GM12878 (cell line): ENCODE data around the gene OR56B1. TPM values are rescaled to one million over a fixed set of nuclear protein-coding genes. Genes with fewer than 3 reads are reported as not detected.

ENCODE experiments used
- ATF7 ChIP-seq: fragments of 450-650 bp; IDR thresholded peaks from 2 replicates; pipeline ENCODE4 v1.6.1; 2016; ENCODE audit warnings: low read depth, mild to moderate bottlenecking
- CHD4 ChIP-seq: fragments of 200-600 bp; sonication (generic); IDR thresholded peaks from 2 replicates; pipeline ENCODE4 v1.6.1; 2016; ENCODE audit warnings: mild to moderate bottlenecking
- FOS ChIP-seq: IDR thresholded peaks from 3 replicates; pipeline ENCODE4 v1.6.1; 2011; ENCODE audit warnings: borderline replicate concordance; ENCODE audit not compliant: insufficient read length; ENCODE audit errors: extremely low read depth
- FOXK2 ChIP-seq: fragments of 450-650 bp; IDR thresholded peaks from 2 replicates; pipeline ENCODE4 v1.6.1; 2017; ENCODE audit warnings: mild to moderate bottlenecking, moderate library complexity
- FOXM1 ChIP-seq: IDR thresholded peaks from 2 replicates; pipeline ENCODE4 v1.6.1; 2012; ENCODE audit warnings: low read depth, mild to moderate bottlenecking, inconsistent platforms, low read length, moderate library complexity
- IRF4 ChIP-seq: IDR thresholded peaks from 2 replicates; pipeline ENCODE4 v1.6.1; 2011; ENCODE audit warnings: low read depth, low read length
- JUND ChIP-seq: IDR thresholded peaks from 2 replicates; pipeline ENCODE4 v1.6.1; 2012; ENCODE audit warnings: low read depth, mild to moderate bottlenecking, low read length, improper control_type of control experiment, moderate library complexity
- PAX8 ChIP-seq: fragments of 450-650 bp; IDR thresholded peaks from 2 replicates; pipeline ENCODE4 v1.6.1; 2017; ENCODE audit warnings: mild to moderate bottlenecking, moderate library complexity
- POU2F2 ChIP-seq: IDR thresholded peaks from 3 replicates; pipeline ENCODE4 v1.6.1; 2011; ENCODE audit warnings: low read depth, mild to moderate bottlenecking, low read length, borderline replicate concordance
- RCOR1 ChIP-seq: conservative IDR thresholded peaks from 2 replicates; pipeline ENCODE4 v1.6.1; 2012; ENCODE audit warnings: low read depth, low read length, improper control_type of control experiment
- RUNX3 ChIP-seq: IDR thresholded peaks from 2 replicates; pipeline ENCODE4 v1.6.1; 2012; ENCODE audit warnings: low read length, inconsistent platforms
- SPI1 ChIP-seq: IDR thresholded peaks from 2 replicates; pipeline ENCODE4 v1.6.1; 2011; ENCODE audit warnings: low read depth, mild to moderate bottlenecking, low read length, moderate library complexity, borderline replicate concordance; ENCODE audit not compliant: insufficient read depth
- SUPT20H ChIP-seq: IDR thresholded peaks from 2 replicates; pipeline ENCODE4 v1.6.1; 2011; ENCODE audit warnings: low read depth, mild to moderate bottlenecking, low read length, moderate library complexity, borderline replicate concordance; ENCODE audit not compliant: control insufficient read depth
- TARDBP ChIP-seq: IDR thresholded peaks from 2 replicates; pipeline ENCODE4 v1.6.1; 2016; ENCODE audit warnings: borderline replicate concordance
- TCF7 ChIP-seq: IDR thresholded peaks from 2 replicates; pipeline ENCODE4 v1.6.1; 2014; ENCODE audit warnings: antibody characterized with exemption, borderline replicate concordance
- ZBTB40 ChIP-seq: fragments of 450-650 bp; IDR thresholded peaks from 2 replicates; pipeline ENCODE4 v1.6.1; 2016; ENCODE audit warnings: mild to moderate bottlenecking, moderate library complexity, borderline replicate concordance
- ZNF217 ChIP-seq: fragments of 450-650 bp; IDR thresholded peaks from 2 replicates; pipeline ENCODE4 v1.6.1; 2017; ENCODE audit warnings: antibody characterized with exemption, mild to moderate bottlenecking
- ZSCAN29 ChIP-seq: fragments of 450-650 bp; IDR thresholded peaks from 2 replicates; pipeline ENCODE4 v1.6.1; 2017; ENCODE audit warnings: mild to moderate bottlenecking, moderate library complexity
- polyA plus RNA-seq, 11 experiments: library from polyadenylated mRNA; depleted of rRNA in 4 of 11; unstranded in 6 of 11; stranded (reverse) in 5 of 11; fragments of >200 nt; fragmentation: Nextera tagmentation in 4 of 11; fragmentation: Illumina TruSeq in 1 of 11; extraction: Ambion mirVana in 4 of 11; extraction: Trizol in 1 of 11; gene quantifications; 1 replicate in 1 of 11; 2 replicates in 10 of 11; pipeline versions ENCODE4 v1.2.1 to v1.2.3, GENCODE V29; 2011 to 2016; ENCODE audit warnings: inconsistent platforms in 2 of 11, missing spikeins in 2 of 11, low read depth in 1 of 11
- total RNA-seq, 4 experiments: library from RNA; depleted of rRNA in 3 of 4; stranded (reverse); fragments of >200 nt in 3 of 4; fragmentation: Illumina TruSeq in 1 of 4; extraction: Trizol in 1 of 4; gene quantifications; 2 replicates each; pipeline versions ENCODE4 v1.2.1 to v1.2.3, GENCODE V29; 2013 to 2021
- TF ChIP-seq, protein P1 (sequence below): fragments of 450-650 bp; IDR thresholded peaks from 2 replicates; pipeline ENCODE4 v1.6.1; 2017; ENCODE audit warnings: mild to moderate bottlenecking, moderate library complexity

OR56B1 gene
- total and polyA plus RNA-seq, 10 of the 15 experiments (the other 5 are each of a cell fraction or from before 2014, with no cell fraction given), result 0.04 to 0.71 (median 0.36) TPM; not detected in 3

- TF ChIP-seq TCF7 (no peak), POU2F2 (peak; percentile 55; the same call in 1 of the 3 replicates), RCOR1 (peak; percentile 76; the same call in 1 of the 2 replicates), ZBTB40 (no peak), SUPT20H (no peak), ZNF217 (no peak), ATF7 (peak; percentile 51; the same call in 1 of the 2 replicates), FOS (no peak), JUND (no peak), FOXM1 (no peak), SPI1 (peak; percentile 41; the same call in 1 of the 2 replicates), RUNX3 (peak; percentile 73), IRF4 (0 out of 2 replicates have a peak, but pooled peaks have one; percentile 29), ZSCAN29 (no peak), PAX8 (no peak), FOXK2 (no peak), TARDBP (no peak), CHD4 (no peak)
- TF ChIP-seq, protein P1, sequence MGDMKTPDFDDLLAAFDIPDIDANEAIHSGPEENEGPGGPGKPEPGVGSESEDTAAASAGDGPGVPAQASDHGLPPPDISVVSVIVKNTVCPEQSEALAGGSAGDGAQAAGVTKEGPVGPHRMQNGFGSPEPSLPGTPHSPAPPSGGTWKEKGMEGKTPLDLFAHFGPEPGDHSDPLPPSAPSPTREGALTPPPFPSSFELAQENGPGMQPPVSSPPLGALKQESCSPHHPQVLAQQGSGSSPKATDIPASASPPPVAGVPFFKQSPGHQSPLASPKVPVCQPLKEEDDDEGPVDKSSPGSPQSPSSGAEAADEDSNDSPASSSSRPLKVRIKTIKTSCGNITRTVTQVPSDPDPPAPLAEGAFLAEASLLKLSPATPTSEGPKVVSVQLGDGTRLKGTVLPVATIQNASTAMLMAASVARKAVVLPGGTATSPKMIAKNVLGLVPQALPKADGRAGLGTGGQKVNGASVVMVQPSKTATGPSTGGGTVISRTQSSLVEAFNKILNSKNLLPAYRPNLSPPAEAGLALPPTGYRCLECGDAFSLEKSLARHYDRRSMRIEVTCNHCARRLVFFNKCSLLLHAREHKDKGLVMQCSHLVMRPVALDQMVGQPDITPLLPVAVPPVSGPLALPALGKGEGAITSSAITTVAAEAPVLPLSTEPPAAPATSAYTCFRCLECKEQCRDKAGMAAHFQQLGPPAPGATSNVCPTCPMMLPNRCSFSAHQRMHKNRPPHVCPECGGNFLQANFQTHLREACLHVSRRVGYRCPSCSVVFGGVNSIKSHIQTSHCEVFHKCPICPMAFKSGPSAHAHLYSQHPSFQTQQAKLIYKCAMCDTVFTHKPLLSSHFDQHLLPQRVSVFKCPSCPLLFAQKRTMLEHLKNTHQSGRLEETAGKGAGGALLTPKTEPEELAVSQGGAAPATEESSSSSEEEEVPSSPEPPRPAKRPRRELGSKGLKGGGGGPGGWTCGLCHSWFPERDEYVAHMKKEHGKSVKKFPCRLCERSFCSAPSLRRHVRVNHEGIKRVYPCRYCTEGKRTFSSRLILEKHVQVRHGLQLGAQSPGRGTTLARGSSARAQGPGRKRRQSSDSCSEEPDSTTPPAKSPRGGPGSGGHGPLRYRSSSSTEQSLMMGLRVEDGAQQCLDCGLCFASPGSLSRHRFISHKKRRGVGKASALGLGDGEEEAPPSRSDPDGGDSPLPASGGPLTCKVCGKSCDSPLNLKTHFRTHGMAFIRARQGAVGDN, result no peak
These were observed 46.7 kb upstream of the OR56B1 start, which contains the start of gene TRIM22 (continued) for GRCh38 chr11:5689551-5689983.
